ENCODE results near the gene HMGN5. TPM values are rescaled to one million over a fixed set of nuclear protein-coding genes. Genes with fewer than 3 reads are reported as not detected.
A peak's percentile ranks its signal among the peaks of the same experiment; 100 is the strongest.

HMGN5 gene
- total RNA-seq, 1 experiment from 2014 or later = 21.7 TPM

GRCh38 chrX:81201071-81201470 is 642 bp downstream of the HMGN5 start (continued):
- TF ChIP-seq ZNF317 (CRISPR knock-in tag; IDR thresholded peaks at IDR 0.05; ENCODE audit: borderline replicate concordance, low read depth) (no peak), ZNF138 (CRISPR knock-in tag; conservative IDR thresholded peaks at IDR 0.05) (no peak), ZNF396 (CRISPR knock-in tag; IDR thresholded peaks at IDR 0.05; ENCODE audit: borderline replicate concordance) (no peak), IRF1 (CRISPR knock-in tag; IDR thresholded peaks at IDR 0.05) (no peak), CBFB (CRISPR knock-in tag; IDR thresholded peaks at IDR 0.05; ENCODE audit: low read depth) (no peak)

- peak; percentile 45 for DNase-seq (ENCODE audit: low spot score)
- CTCF ChIA-PET = interaction anchor here (0.7 to 1.1 kb wide), 6 partner anchors 13 to 319 kb away, joined by 3 to 5 read pairs (median 3); no protein-coding TSS in a partner anchor
- Mint-ChIP-seq H3K27ac (no peak overlapping the region), H3K9me3 (no peaks in the 10 kb centered on the region), H3K36me3 (no peaks in the 10 kb centered on the region), H3K4me3 (no peak overlapping the region), H3K4me1 (no peaks in the 10 kb centered on the region), H3K27me3 (ENCODE audit: low read depth) (no peaks in the 10 kb centered on the region)
- TF ChIP-seq CTCF (IDR thresholded peaks at IDR 0.05) (peak; percentile 59), GABPB1 (CRISPR knock-in tag; IDR thresholded peaks at IDR 0.05) (no peak), ATF2 (CRISPR knock-in tag; IDR thresholded peaks at IDR 0.05; ENCODE audit: borderline replicate concordance, low read depth) (no peak), PRDM15 (CRISPR knock-in tag; IDR thresholded peaks at IDR 0.05) (no peak)
- POLR2A ChIA-PET = no interaction called here
- ATAC-seq = peak; percentile 91
These were observed 6.0 kb downstream of the HMGN5 start for GRCh38 chrX:81195712-81196111.

GRCh38 chrX:81195259-81195658 is 6.5 kb downstream of the HMGN5 start:
- Mint-ChIP-seq H3K36me3 (no peaks in the 10 kb centered on the region), H3K9me3 (no peaks in the 10 kb centered on the region), H3K4me1 (no peaks in the 10 kb centered on the region), H3K4me3 (no peak overlapping the region), H3K27me3 (ENCODE audit: low read depth) (no peaks in the 10 kb centered on the region), H3K27ac (no peak overlapping the region)
- no peak for TF ChIP-seq NFATC4 (CRISPR knock-in tag; IDR thresholded peaks at IDR 0.05)
- no peak for TF ChIP-seq ATF3 (CRISPR knock-in tag; conservative IDR thresholded peaks at IDR 0.05)
- no peak for TF ChIP-seq IRF2 (CRISPR knock-in tag; IDR thresholded peaks at IDR 0.05; ENCODE audit: borderline replicate concordance, low read depth)
- TF ChIP-seq ZNF138 (CRISPR knock-in tag; conservative IDR thresholded peaks at IDR 0.05) = no peak
- TF ChIP-seq GRHL2 (CRISPR knock-in tag; IDR thresholded peaks at IDR 0.05; ENCODE audit: insufficient replicate concordance, severe bottlenecking) = no peak
- TF ChIP-seq NR1H2 (CRISPR knock-in tag; IDR thresholded peaks at IDR 0.05) = no peak
- TF ChIP-seq ZNF396 (CRISPR knock-in tag; IDR thresholded peaks at IDR 0.05; ENCODE audit: borderline replicate concordance) = no peak
- TF ChIP-seq ZSCAN18 (CRISPR knock-in tag; IDR thresholded peaks at IDR 0.05) = no peak
- ChIA-PET CTCF (interaction anchor here (1.0 to 1.1 kb wide), 5 partner anchors 14 to 318 kb away, joined by 3 to 5 read pairs (median 3); no protein-coding TSS in a partner anchor), POLR2A (no interaction called here)
- no peak for DNase-seq (ENCODE audit: low spot score)
- ATAC-seq = no peak

Data from WTC11 (cell line).